Loucy (cell line): ENCODE data around the gene CAPN11.

Experiments used
- H2AFZ ChIP-seq: fragments of 200-600 bp; sonication (generic); 2 replicates; pipeline ENCODE4 v1.6.0; 2016; ENCODE audit warnings: antibody characterized with exemption, mild to moderate bottlenecking, low read length, moderate library complexity
- H3F3A ChIP-seq: fragments of 200-600 bp; 2 replicates; pipeline ENCODE4 v1.6.0; 2016; ENCODE audit warnings: antibody characterized with exemption, low read depth, mild to moderate bottlenecking
- H3K27me3 ChIP-seq: fragments of 200-600 bp; sonication (generic); 2 replicates; pipeline ENCODE4 v1.6.1; 2014; ENCODE audit warnings: low read length, mild to moderate bottlenecking; ENCODE audit not compliant: insufficient read depth, poor library complexity, severe bottlenecking
- H3K36me3 ChIP-seq: fragments of 200-600 bp; sonication (generic); 2 replicates; pipeline ENCODE4 v1.6.1; 2016; ENCODE audit warnings: low read length; ENCODE audit not compliant: insufficient read depth
- H3K4me1 ChIP-seq: fragments of 200-600 bp; sonication (generic); 2 replicates; pipeline ENCODE4 v1.5.1; 2014; ENCODE audit warnings: low read length, mild to moderate bottlenecking; ENCODE audit not compliant: insufficient read depth, poor library complexity, severe bottlenecking
- H3K4me2 ChIP-seq: fragments of 200-600 bp; sonication (generic); 2 replicates; pipeline ENCODE4 v1.6.0; 2014; ENCODE audit warnings: antibody characterized with exemption, low read length, low read depth, mild to moderate bottlenecking; ENCODE audit not compliant: poor library complexity, severe bottlenecking
- H3K4me3 ChIP-seq: fragments of 200-600 bp; sonication (generic); 2 replicates; pipeline ENCODE4 v1.5.1; 2014; ENCODE audit warnings: low read length, mild to moderate bottlenecking, mixed read lengths; ENCODE audit not compliant: poor library complexity, severe bottlenecking
- H3K79me2 ChIP-seq: fragments of 200-600 bp; sonication (generic); 2 replicates; pipeline ENCODE4 v1.6.1; 2014; ENCODE audit warnings: low read length; ENCODE audit not compliant: insufficient read depth
- H3K9ac ChIP-seq: fragments of 200-600 bp; sonication (generic); 2 replicates; pipeline ENCODE4 v1.6.0; 2014; ENCODE audit warnings: mild to moderate bottlenecking, low read depth, low read length, moderate library complexity; ENCODE audit not compliant: poor library complexity, severe bottlenecking
- H3K9me2 ChIP-seq: fragments of 200-600 bp; sonication (generic); replicated peaks from 2 replicates; pipeline ENCODE4 v1.6.1; 2016; ENCODE audit warnings: low read depth, low read length, mixed read lengths
- H3K9me3 ChIP-seq: fragments of 200-600 bp; sonication (generic); 2 replicates; pipeline ENCODE4 v1.6.1; 2014; ENCODE audit warnings: mild to moderate bottlenecking, antibody characterized with exemption, low read length, low read depth; ENCODE audit not compliant: insufficient read depth
- H4K20me1 ChIP-seq: fragments of 200-600 bp; sonication (generic); 2 replicates; pipeline ENCODE4 v1.6.0; 2014; ENCODE audit warnings: antibody characterized with exemption, low read length, mild to moderate bottlenecking; ENCODE audit not compliant: insufficient read depth, poor library complexity, severe bottlenecking
- EZH2phosphoT487 ChIP-seq: fragments of 200-600 bp; IDR thresholded peaks from 2 replicates; pipeline ENCODE4 v1.6.1; 2018; ENCODE audit warnings: antibody characterized with exemption, mild to moderate bottlenecking, moderate library complexity, borderline replicate concordance
- TF ChIP-seq, protein P1 (sequence below): fragments of 200-600 bp; sonication (generic); conservative IDR thresholded peaks from 2 replicates; pipeline ENCODE4 v1.5.1; 2014; ENCODE audit warnings: mild to moderate bottlenecking, antibody characterized with exemption, low read length

CAPN11 gene

DNA sequence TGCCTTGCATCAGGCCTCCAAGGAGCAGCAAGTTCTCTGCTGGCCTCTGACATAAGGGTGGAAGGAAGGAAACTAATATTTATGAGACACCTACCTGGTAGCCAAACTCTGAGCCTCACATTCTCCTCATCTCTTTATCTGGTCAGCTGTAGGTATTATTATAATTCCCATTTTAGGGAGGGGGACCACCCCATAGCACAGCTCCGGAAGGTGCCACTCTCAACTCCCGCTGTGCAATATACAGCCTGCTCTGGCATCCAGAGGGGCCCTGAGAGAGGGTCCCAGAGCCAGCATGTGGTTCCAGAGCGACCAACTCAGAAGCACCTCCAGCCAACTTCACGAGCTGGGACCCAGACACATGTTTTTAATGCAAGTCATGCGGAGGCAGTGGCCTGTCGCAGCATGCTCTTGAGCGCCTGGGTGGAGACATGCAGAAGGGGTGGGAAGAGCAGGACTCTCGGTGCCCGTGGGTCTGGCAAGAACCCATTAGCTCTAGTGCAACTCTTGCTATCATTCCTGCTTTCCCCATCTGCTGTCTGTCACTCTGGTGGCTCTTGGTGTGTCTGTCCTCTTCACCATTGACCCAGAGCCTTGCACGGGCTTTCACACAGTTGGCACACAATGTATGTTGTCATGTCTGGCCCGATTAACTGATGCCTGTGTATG, 43.2 kb downstream of the CAPN11 start:
- peaks cover 26% of the 10 kb centered on the region for H3K4me1 ChIP-seq
- H3K4me2 ChIP-seq, result no peak overlapping the region
- no peaks in the 10 kb centered on the region for H3F3A ChIP-seq
- H3K9ac ChIP-seq, result no peak overlapping the region
- no peaks in the 10 kb centered on the region for H3K27me3 ChIP-seq
- H3K4me3 ChIP-seq, result no peak overlapping the region
- TF ChIP-seq, protein P1, sequence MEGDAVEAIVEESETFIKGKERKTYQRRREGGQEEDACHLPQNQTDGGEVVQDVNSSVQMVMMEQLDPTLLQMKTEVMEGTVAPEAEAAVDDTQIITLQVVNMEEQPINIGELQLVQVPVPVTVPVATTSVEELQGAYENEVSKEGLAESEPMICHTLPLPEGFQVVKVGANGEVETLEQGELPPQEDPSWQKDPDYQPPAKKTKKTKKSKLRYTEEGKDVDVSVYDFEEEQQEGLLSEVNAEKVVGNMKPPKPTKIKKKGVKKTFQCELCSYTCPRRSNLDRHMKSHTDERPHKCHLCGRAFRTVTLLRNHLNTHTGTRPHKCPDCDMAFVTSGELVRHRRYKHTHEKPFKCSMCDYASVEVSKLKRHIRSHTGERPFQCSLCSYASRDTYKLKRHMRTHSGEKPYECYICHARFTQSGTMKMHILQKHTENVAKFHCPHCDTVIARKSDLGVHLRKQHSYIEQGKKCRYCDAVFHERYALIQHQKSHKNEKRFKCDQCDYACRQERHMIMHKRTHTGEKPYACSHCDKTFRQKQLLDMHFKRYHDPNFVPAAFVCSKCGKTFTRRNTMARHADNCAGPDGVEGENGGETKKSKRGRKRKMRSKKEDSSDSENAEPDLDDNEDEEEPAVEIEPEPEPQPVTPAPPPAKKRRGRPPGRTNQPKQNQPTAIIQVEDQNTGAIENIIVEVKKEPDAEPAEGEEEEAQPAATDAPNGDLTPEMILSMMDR, result no peak
- no peak for TF ChIP-seq EZH2phosphoT487
- H3K9me3 ChIP-seq, result no peaks in the 10 kb centered on the region
- H2AFZ ChIP-seq, result peak overlapping the region; percentile 59; the same call in 1 of the 2 replicates
- no peaks in the 10 kb centered on the region for H3K79me2 ChIP-seq
- no peaks in the 10 kb centered on the region for H3K36me3 ChIP-seq
- H4K20me1 ChIP-seq, result no peaks in the 10 kb centered on the region
- no peaks in the 10 kb centered on the region for H3K9me2 ChIP-seq

DNA sequence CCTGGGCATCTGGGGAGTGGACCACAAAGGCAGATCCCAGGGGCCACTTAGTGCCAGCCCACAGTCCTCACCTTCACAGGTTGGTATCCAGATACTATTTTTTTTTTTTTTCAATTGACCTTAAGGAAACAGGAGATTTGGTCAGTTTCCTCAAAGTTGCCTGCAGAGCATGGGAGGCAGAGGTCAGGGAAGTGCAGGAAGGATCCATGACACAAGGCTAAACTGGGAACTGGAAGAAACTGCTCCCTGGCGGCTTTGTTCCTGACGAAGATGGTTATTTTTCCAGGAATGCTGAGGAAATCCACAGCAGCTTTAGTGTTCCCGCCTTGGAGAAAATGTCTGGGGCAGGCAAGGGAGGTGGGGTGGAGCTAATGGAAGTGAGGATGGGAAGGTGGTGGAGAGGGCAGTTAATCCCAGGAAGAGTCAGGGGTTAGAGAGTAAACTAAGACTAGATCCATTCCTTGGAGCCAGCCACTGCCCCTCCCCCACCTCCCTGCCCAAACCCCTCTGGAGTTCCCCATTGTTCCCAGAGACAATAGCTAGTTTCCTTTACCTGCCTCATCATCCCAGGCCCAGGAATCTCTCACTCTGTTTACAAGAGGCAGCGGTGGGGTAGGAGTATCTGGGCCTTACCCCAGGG, 43.8 kb downstream of the CAPN11 start:
- no peaks in the 10 kb centered on the region for H3F3A ChIP-seq
- no peaks in the 10 kb centered on the region for H4K20me1 ChIP-seq
- no peaks in the 10 kb centered on the region for H3K36me3 ChIP-seq
- no peak overlapping the region for H3K4me3 ChIP-seq
- no peak overlapping the region for H2AFZ ChIP-seq
- H3K9me2 ChIP-seq, result no peaks in the 10 kb centered on the region
- H3K9me3 ChIP-seq, result no peaks in the 10 kb centered on the region
- no peak for TF ChIP-seq EZH2phosphoT487
- TF ChIP-seq, protein P1, result no peak
- H3K4me1 ChIP-seq, result peaks cover 26% of the 10 kb centered on the region
- no peak overlapping the region for H3K9ac ChIP-seq
- H3K4me2 ChIP-seq, result no peak overlapping the region
- no peaks in the 10 kb centered on the region for H3K27me3 ChIP-seq
- H3K79me2 ChIP-seq, result no peaks in the 10 kb centered on the region

DNA sequence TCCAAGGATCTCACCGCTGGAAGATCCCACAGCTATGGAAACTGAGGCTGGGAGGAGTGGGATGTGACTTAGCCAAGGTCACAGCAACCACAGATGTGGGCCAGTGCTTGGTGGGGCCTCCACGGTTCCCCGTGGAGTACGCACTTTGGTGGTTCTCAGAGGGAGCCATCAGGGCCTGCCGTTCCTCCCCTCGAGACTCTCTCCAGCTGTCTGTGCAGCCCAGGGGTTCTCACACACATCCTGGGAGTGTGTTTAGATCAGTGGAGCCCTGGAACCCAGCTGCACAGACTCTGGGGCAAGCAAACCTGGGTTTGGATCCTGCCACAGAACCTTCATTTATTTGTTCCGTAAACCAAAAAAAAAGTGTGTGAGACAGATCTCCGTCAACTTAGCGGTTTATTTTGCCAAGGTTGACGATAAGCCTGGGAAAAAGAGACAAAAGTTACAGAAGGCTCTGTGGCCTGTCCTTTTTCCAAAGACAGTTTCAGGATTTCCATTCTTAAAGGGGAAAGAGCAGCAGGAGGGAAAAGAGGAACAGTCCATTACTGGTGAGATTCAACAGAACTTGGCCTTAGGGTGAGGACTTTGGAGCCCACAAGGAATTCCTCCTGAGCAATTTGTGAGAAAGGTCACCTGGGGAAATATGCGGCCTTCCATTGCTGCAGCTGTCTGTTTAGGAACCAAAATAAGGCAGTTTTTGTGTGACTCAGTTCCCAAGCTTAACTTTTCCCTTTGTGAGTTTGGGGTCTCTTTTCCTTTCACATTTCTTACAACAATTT, 44.5 kb downstream of the CAPN11 start:
- H4K20me1 ChIP-seq, result no peaks in the 10 kb centered on the region
- TF ChIP-seq EZH2phosphoT487, result no peak
- TF ChIP-seq, protein P1, result no peak
- no peaks in the 10 kb centered on the region for H3K9me3 ChIP-seq
- no peaks in the 10 kb centered on the region for H3K79me2 ChIP-seq
- H3K27me3 ChIP-seq, result no peaks in the 10 kb centered on the region
- H3K4me1 ChIP-seq, result peaks cover 26% of the 10 kb centered on the region
- H3K9me2 ChIP-seq, result no peaks in the 10 kb centered on the region
- no peaks in the 10 kb centered on the region for H3F3A ChIP-seq
- H3K4me2 ChIP-seq, result no peak overlapping the region
- no peak overlapping the region for H2AFZ ChIP-seq
- no peaks in the 10 kb centered on the region for H3K36me3 ChIP-seq
- no peak overlapping the region for H3K9ac ChIP-seq
- no peak overlapping the region for H3K4me3 ChIP-seq
